HepG2 (cell line): Measurements from ENCODE around the gene SERTAD2. TPM values are rescaled to one million over a fixed set of nuclear protein-coding genes. Genes with fewer than 3 reads are reported as not detected.
A peak's percentile ranks its signal among the peaks of the same experiment; 100 is the strongest.

ENCODE experiments used
- AHR ChIP-seq: IDR thresholded peaks from 2 replicates; pipeline ENCODE4 v1.6.1; 2018; ENCODE audit warnings: missing genetic modification reagents, missing compliant biosample characterization
- AKAP8 ChIP-seq: sonication (generic); formaldehyde crosslinking; IDR thresholded peaks from 2 replicates; pipeline ENCODE4 v1.5.1; 2020; ENCODE audit warnings: mild to moderate bottlenecking, missing genetic modification reagents
- CENPBD1 ChIP-seq: sonication (generic); formaldehyde crosslinking; IDR thresholded peaks from 2 replicates; pipeline ENCODE4 v1.8.0; 2022; ENCODE audit warnings: missing genetic modification reagents, low read depth, mild to moderate bottlenecking, borderline replicate concordance
- HMG20A ChIP-seq: IDR thresholded peaks from 2 replicates; pipeline ENCODE4 v1.6.1; 2016; ENCODE audit warnings: borderline replicate concordance
- JUND ChIP-seq: sonication (generic); formaldehyde crosslinking; IDR thresholded peaks from 2 replicates; pipeline ENCODE4 v1.8.0; 2022; ENCODE audit warnings: mild to moderate bottlenecking, missing genetic modification reagents
- KDM3A ChIP-seq: IDR thresholded peaks from 2 replicates; pipeline ENCODE4 v1.6.1; 2018; ENCODE audit warnings: low read depth, missing compliant biosample characterization
- MLX ChIP-seq: IDR thresholded peaks from 2 replicates; pipeline ENCODE4 v1.6.1; 2016
- PAX8 ChIP-seq: sonication (generic); formaldehyde crosslinking; IDR thresholded peaks from 2 replicates; pipeline ENCODE4 v1.8.0; 2022; ENCODE audit warnings: mild to moderate bottlenecking, missing genetic modification reagents, borderline replicate concordance
- RFXAP ChIP-seq: sonication (generic); formaldehyde crosslinking; IDR thresholded peaks from 2 replicates; pipeline ENCODE4 v1.4.0; 2020; ENCODE audit warnings: missing genetic modification reagents, borderline replicate concordance
- SATB2 ChIP-seq: sonication (generic); formaldehyde crosslinking; IDR thresholded peaks from 2 replicates; pipeline ENCODE4 v1.5.0; 2020; ENCODE audit warnings: missing genetic modification reagents
- SRY ChIP-seq: sonication (generic); formaldehyde crosslinking; IDR thresholded peaks from 2 replicates; pipeline ENCODE4 v1.8.0; 2022; ENCODE audit warnings: mild to moderate bottlenecking, missing genetic modification reagents
- UBTF ChIP-seq: sonication (generic); formaldehyde crosslinking; IDR thresholded peaks from 2 replicates; pipeline ENCODE4 v1.4.0; 2020; ENCODE audit warnings: mild to moderate bottlenecking, missing genetic modification reagents
- ZBTB4 ChIP-seq: sonication (generic); formaldehyde crosslinking; IDR thresholded peaks from 2 replicates; pipeline ENCODE4 v1.4.0; 2020; ENCODE audit warnings: missing genetic modification reagents, mild to moderate bottlenecking, borderline replicate concordance
- ZBTB43 ChIP-seq: sonication (generic); formaldehyde crosslinking; conservative IDR thresholded peaks from 2 replicates; pipeline ENCODE4 v1.4.0; 2020; ENCODE audit warnings: missing genetic modification reagents
- ZNF367 ChIP-seq: sonication (generic); formaldehyde crosslinking; IDR thresholded peaks from 2 replicates; pipeline ENCODE4 v1.4.0; 2020; ENCODE audit warnings: missing genetic modification reagents, borderline replicate concordance
- ZNF503 ChIP-seq: sonication (generic); formaldehyde crosslinking; IDR thresholded peaks from 2 replicates; pipeline ENCODE4 v1.4.0; 2020; ENCODE audit warnings: missing genetic modification reagents
- ZSCAN20 ChIP-seq: sonication (generic); formaldehyde crosslinking; IDR thresholded peaks from 2 replicates; pipeline ENCODE4 v1.4.0; 2020; ENCODE audit warnings: missing genetic modification reagents, mild to moderate bottlenecking, borderline replicate concordance
- polyA plus RNA-seq, 8 experiments: library from polyadenylated mRNA; depleted of rRNA in 3 of 8; stranded (reverse) in 7 of 8; unstranded in 1 of 8; fragments of >200 nt; fragmentation: Illumina TruSeq in 4 of 8; extraction: Trizol in 4 of 8; gene quantifications; 2 replicates each; pipeline versions ENCODE4 v1.2.1 to v1.2.3, GENCODE V29; 2011 to 2016; ENCODE audit warnings: low read depth in 4 of 8, missing spikeins in 1 of 8, mixed read lengths in 1 of 8; ENCODE audit not compliant: insufficient read depth in 1 of 8
- total RNA-seq, 5 experiments: library from RNA; depleted of rRNA; stranded (reverse); fragments of >200 nt; fragmentation: Illumina TruSeq; extraction: Trizol; gene quantifications; 2 replicates each; pipeline ENCODE4 v1.2.3, GENCODE V29; 2016; ENCODE audit warnings: low read depth in 1 of 5

The SERTAD2 gene
- total and polyA plus RNA-seq, 2 of the 13 experiments (the other 11 are each of a cell fraction or from before 2014, with no cell fraction given), result 6.7 to 22.6 TPM

GRCh38 chr2:64606479-64607363 lies 47.0 kb downstream of the SERTAD2 start (continued):
- TF ChIP-seq SRY, result no peak
- peak; percentile 52; the same call in 1 of the 2 replicates for TF ChIP-seq UBTF (CRISPR knock-in tag)
- TF ChIP-seq RFXAP (CRISPR knock-in tag), result peak; percentile 95
- no peak for TF ChIP-seq KDM3A (CRISPR knock-in tag)
- TF ChIP-seq ZBTB4, result no peak
- TF ChIP-seq AHR (CRISPR knock-in tag), result no peak
- TF ChIP-seq MLX, result no peak
- TF ChIP-seq AKAP8, result no peak
- no peak for TF ChIP-seq JUND (CRISPR knock-in tag)
- TF ChIP-seq ZNF503 (CRISPR knock-in tag), result no peak
- 0 out of 2 replicates have a peak, but pooled peaks have one; percentile 57 for TF ChIP-seq ZBTB43 (CRISPR knock-in tag)
- TF ChIP-seq SATB2 (CRISPR knock-in tag), result no peak
- no peak for TF ChIP-seq CENPBD1 (CRISPR knock-in tag)
- TF ChIP-seq PAX8 (CRISPR knock-in tag), result peak; percentile 81; the same call in 1 of the 2 replicates
- peak; percentile 44; the same call in 1 of the 2 replicates for TF ChIP-seq HMG20A (CRISPR knock-in tag)
- TF ChIP-seq ZNF367 (CRISPR knock-in tag), result no peak
- TF ChIP-seq ZSCAN20 (CRISPR knock-in tag), result no peak
